COR-L47 (cell line): ENCODE results near the gene DIAPH1.

Source experiments
- DNase-seq: peaks from one replicate; lab custom pipeline; 2025; lab: John Stamatoyannopoulos, UW

DIAPH1 gene

GRCh38 chr5:141484310-141484640 is 134.5 kb downstream of the DIAPH1 start:
- DNase-seq = no peak

- DNase-seq = no peak
Measured at GRCh38 chr5:141483902-141484301, 134.9 kb downstream of the DIAPH1 start.

GRCh38 chr5:141479776-141480175 is 139.0 kb downstream of the DIAPH1 start:
- no peak for DNase-seq

GRCh38 chr5:141478321-141478945 is 140.4 kb downstream of the DIAPH1 start:
- DNase-seq = no peak

GRCh38 chr5:141477815-141478214 is 141.0 kb downstream of the DIAPH1 start:
- no peak for DNase-seq

GRCh38 chr5:141477044-141477575 is 141.7 kb downstream of the DIAPH1 start:
- DNase-seq = no peak

- peak; percentile 4 for DNase-seq
Measured at GRCh38 chr5:141476132-141476911, 142.5 kb downstream of the DIAPH1 start.

- peak; percentile 88 for DNase-seq
Measured at GRCh38 chr5:141475625-141476131, 143.1 kb downstream of the DIAPH1 start, which contains the start of gene PCDHGC3. TSS of gene PCDHGC3 (plus strand) at chr5:141475966. CDS start at chr5:141476117, 151 bp downstream.

GRCh38 chr5:141465351-141465750 is 153.4 kb downstream of the DIAPH1 start:
- DNase-seq = no peak
